GM12892 (cell line): Measurements from ENCODE around the gene MTF2.

Source experiments
- POLR2A ChIP-seq: IDR thresholded peaks from 2 replicates; pipeline ENCODE4 v1.6.1; 2011; ENCODE audit warnings: low read depth, low read length, control low read depth
- POLR2AphosphoS5 ChIP-seq: IDR thresholded peaks from 2 replicates; pipeline ENCODE4 v1.6.1; 2011; ENCODE audit warnings: low read depth, low read length, control low read depth
- TAF1 ChIP-seq: IDR thresholded peaks from 2 replicates; pipeline ENCODE4 v1.6.1; 2011; ENCODE audit warnings: low read depth, mild to moderate bottlenecking, control low read depth, low read length, borderline replicate concordance

GRCh38 chr1:93154898-93155297, 75.8 kb downstream of the MTF2 start:
- no peak for TF ChIP-seq POLR2A
- no peak for TF ChIP-seq POLR2AphosphoS5
- TF ChIP-seq TAF1 = no peak
